HG03565 (cell line): ENCODE measurements around the gene HS3ST1.

Experiments
- ATAC-seq: cut with Tn5 transposase; IDR thresholded peaks from one replicate; pipeline ENCODE4 v1.9.1; 2021; ENCODE audit warnings: mild to moderate bottlenecking, moderate library complexity; ENCODE audit not compliant: unreplicated experiment

HS3ST1 gene

GRCh38 chr4:11435557-11435956 lies 6.9 kb upstream of the HS3ST1 start:
- no peak for ATAC-seq

GRCh38 chr4:11431111-11431510 lies 2.4 kb upstream of the HS3ST1 start:
- ATAC-seq = no peak

- ATAC-seq = no peak
Measured at GRCh38 chr4:11430536-11430935, 1.8 kb upstream of the HS3ST1 start.

GRCh38 chr4:11429699-11430045 lies 978 bp upstream of the HS3ST1 start:
- no peak for ATAC-seq

DNA sequence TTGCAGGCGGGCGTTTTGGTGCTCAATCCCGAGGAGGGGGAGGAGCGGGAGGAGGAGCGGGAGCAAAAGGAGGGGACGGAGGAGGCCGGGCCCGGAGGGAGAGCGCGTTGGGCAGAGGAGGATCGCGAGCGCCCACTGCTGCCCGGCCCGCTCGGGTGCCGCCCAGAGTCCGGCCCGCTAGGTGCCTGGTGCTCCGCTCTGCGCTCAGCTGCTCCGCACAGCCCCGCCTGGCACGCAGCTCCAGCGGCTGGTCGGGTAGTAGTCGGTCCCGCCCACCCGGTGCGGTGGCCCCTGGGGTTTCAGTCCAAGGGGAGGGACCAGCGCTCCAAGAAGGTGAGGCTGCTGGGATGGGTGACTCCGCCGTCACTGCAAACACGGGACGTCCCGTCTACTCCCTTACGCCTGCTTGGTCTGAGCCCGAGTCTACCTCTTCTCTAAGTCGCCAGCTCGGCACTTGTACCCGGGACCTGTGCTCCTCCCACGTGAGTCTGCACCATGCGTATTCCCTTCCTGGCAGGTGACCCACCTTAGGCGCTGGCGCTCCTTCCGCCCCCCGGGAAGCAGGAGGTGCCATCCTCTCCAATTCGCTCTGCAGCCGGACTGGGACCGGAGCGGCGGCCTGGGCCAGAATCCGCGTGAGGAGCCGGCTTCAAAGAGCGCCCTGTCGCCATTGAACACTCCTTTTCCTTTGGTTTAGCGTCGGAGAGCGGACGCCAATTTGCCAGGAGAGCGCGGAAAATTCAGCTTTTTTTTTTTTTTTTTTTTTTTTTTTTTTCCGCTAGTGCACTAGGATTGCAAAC lies 405 bp upstream of the HS3ST1 start:
- peak; percentile 65 for ATAC-seq

DNA sequence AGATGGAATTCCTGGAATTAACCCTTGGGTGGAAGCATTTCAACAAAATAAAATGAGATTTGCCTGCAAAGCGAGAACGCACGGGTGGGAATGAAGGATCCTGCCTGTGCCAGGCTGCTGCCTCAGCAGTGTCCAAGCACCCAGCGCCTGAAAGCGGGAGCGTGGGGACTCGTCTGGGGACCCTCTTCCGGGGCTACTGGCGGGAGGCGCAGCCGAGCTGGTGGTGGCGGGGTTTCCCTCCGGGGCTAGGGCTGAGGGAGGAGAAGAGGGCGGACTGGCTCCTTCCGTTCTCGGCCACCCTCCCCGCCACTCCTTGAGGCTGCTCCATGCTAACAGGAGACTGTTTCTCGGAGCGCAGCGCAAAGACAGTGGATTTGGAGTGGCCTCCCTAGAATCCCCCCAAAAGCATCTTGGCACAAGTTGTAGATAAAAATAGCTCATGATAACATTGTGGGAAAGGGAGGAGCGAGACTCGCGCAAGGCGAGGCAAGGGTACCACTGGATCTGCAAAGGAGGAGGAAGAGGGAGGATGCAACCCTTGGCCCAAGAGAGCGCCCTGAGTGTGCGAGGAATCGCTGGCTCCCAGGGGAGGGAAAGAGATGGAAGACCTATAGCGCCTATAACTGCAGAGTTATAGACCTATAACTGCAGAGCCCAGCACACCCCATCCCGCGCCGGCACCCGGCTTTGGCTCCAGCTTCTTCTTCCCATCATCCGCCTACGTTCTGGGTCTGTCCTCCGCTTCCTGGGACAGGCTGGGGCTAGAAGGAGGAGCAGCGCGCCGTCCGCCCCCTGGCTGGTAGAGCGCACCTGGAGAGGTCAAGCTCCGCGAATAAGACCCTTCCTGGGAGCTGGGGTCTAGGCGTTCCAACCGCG lies 1.3 kb downstream of the HS3ST1 start:
- ATAC-seq = no peak

DNA sequence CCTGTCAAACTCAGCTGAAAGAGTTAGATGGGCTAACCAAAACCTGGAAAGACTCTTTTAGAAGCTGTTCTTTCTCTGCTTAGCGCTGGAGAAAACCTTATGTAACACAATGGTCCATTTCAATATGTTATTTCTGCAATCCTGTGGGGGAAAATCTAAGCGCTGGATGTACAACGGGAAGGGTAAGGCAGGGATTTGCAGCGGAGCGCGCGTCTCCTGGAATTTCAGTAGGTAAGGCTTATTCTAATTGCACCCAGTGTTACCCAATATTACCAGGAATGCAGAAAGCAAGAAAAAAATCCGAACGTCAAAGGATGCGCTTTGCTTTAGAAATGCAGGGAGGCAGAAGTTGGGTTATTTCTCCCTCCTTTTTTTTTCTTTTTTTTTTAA lies 2.0 kb downstream of the HS3ST1 start:
- no peak for ATAC-seq

- ATAC-seq = no peak
Measured at GRCh38 chr4:11426003-11426402, 2.7 kb downstream of the HS3ST1 start.

GRCh38 chr4:11424856-11425255 lies 3.8 kb downstream of the HS3ST1 start:
- no peak for ATAC-seq

- peak; percentile 41 for ATAC-seq
Measured at GRCh38 chr4:11424000-11424399, 4.7 kb downstream of the HS3ST1 start.

GRCh38 chr4:11423465-11423864 lies 5.2 kb downstream of the HS3ST1 start:
- ATAC-seq = no peak

DNA sequence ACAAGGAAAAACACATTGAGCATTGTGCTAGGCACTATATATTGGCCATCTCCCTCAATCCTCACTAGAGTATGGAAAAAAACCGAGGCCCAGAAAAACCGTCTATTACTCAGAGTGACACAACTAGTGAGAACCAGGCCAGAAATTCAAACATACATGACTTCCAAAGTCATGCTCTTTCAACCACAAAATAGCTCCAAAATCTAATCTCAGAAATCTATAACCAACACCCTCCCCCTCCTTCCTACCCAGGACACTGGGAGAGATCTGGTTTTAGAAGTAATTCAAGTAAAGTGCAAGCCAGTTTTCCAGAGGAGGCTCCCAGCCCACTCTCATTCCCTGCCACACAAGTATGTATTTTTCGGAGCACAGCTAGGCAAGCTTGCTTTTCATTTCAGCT lies 7.6 kb downstream of the HS3ST1 start:
- ATAC-seq = no peak

GRCh38 chr4:11420327-11420726 lies 8.4 kb downstream of the HS3ST1 start:
- no peak for ATAC-seq

- no peak for ATAC-seq
Measured at GRCh38 chr4:11418610-11419009, 10.1 kb downstream of the HS3ST1 start.

DNA sequence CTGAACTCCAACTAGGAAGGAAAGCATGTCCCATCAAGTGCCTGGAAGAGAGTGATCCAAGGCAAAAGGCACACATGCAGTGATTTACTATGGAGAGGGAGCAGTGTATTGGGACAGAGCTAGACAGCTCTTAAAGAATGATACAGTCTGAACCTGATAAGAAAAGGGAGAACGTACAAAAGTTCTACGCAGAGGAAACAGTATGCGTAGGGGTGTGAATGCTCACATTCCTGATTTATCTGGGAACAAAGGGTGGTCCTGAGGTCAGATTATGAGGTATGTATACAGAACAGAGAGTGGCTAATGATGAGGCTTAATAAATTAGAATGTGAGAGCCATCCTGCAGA lies 12.0 kb downstream of the HS3ST1 start:
- no peak for ATAC-seq

- ATAC-seq = peak; percentile 40
Measured at GRCh38 chr4:11416071-11416766, 12.5 kb downstream of the HS3ST1 start.

GRCh38 chr4:11415409-11416070 lies 13.2 kb downstream of the HS3ST1 start:
- ATAC-seq = peak; percentile 68

DNA sequence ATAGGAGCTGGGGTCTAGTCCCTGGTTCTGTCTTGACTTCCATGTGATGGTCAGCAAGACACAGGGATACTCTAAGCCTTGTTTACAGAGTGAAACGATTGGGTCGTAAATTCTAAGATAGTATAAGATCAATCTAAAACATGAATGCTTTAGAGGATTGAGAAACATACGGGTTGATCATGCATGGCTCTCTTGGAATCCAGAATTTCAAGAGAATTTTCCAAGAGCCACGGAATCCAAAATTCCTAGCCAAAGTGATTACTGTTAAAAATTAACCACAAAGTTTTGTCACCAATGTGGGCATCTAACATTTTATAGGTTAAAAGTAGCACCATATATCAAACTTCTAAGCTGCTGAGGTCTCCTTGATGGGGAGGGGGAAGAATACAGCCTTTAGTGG lies 16.5 kb downstream of the HS3ST1 start:
- ATAC-seq = no peak

DNA sequence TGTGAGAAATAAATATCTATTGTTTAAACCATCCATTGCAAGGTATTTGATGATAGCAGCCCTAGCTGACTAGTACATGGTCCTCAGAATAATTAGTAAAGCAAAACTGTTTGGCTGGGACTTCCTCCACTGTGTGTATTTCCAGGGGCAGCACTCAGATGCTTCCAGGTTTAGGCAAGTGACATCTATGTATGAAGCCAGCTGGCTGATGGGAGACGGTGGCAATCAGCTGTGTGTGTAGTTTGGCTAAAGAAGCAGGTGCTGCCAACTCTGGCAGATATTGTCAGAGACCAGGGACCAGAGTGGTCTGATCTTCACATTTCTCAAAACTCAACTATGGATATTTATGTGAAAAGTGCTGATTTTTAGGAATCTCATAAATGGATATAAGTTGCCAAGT lies 19.1 kb downstream of the HS3ST1 start:
- ATAC-seq = no peak

DNA sequence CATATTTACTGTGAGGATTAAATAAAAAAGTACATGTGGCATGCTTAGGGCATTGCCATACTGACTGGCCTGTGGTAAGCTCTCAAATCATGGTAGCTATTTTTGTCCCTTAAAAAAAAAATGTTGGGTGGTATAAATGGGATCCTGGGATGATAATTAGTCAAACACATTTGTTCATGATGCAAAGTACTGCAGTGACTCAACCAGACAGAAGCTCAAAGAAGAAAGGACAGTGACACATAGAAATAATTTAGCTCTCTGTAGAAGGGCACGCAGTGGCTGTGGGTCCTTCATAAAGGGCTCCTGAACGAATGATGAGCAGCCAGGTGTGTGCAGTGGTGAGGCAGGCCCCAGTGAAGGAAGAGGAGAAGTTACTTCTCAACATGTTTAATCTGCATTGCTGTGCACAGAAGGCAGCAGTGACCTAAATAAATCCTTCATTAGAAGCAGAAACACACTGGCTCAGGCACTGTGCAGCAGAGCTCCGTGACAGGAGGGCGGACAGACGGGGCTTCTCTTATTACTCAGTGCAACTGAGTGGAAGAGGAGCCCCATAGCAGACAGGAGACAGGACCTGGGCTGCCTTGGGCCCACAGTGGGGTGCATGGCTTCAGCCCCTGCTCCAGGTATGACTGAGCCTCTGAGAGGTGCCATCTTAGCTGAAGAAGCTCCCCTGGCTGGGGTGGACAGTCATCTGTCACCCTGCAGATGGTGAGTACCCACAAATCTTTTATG lies 20.3 kb downstream of the HS3ST1 start:
- peak; percentile 44 for ATAC-seq

GRCh38 chr4:11407551-11407950 lies 21.1 kb downstream of the HS3ST1 start:
- ATAC-seq = no peak
